HG03558 (cell line): ENCODE results near the gene ARHGEF10L.

Source experiments
- ATAC-seq: cut with Tn5 transposase; IDR thresholded peaks from one replicate; pipeline ENCODE4 v1.9.1; 2021; ENCODE audit warnings: moderate number of reproducible peaks; ENCODE audit not compliant: unreplicated experiment; ENCODE audit errors: extremely low read depth

The ARHGEF10L gene

DNA sequence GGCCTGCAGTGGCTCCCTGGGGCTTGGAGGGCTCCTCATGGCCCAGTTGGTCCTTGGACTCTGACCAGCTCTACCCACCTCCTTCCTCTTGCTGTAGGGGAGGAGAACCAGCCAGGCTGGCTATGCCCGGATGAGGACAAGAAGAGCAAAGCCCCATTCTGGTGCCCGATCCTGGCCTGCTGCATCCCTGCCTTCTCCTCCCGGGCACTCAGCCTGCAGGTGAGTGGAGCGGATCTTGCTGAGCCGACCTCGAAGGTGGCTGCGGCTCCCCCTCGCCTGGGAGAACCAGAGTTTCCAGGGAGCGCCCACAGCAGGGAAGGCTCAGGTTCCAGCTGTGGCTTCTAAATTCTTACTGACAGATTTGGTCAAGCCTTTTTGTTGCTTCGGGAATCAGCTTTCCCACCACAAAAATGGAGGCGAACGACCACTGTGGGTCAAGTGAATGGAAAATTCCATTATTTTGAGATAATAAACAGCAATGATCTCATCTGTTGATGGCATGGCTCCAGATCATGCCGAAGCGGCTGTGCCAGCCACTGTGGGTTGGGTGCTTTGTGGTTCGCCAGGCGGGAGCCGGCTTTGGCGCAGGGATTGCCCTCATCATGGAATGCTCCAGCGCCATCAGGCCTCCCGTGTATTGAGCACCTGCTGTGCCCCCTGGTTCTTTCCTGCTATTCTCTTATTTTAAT, 109.1 kb downstream of the ARHGEF10L start:
- ATAC-seq = no peak

DNA sequence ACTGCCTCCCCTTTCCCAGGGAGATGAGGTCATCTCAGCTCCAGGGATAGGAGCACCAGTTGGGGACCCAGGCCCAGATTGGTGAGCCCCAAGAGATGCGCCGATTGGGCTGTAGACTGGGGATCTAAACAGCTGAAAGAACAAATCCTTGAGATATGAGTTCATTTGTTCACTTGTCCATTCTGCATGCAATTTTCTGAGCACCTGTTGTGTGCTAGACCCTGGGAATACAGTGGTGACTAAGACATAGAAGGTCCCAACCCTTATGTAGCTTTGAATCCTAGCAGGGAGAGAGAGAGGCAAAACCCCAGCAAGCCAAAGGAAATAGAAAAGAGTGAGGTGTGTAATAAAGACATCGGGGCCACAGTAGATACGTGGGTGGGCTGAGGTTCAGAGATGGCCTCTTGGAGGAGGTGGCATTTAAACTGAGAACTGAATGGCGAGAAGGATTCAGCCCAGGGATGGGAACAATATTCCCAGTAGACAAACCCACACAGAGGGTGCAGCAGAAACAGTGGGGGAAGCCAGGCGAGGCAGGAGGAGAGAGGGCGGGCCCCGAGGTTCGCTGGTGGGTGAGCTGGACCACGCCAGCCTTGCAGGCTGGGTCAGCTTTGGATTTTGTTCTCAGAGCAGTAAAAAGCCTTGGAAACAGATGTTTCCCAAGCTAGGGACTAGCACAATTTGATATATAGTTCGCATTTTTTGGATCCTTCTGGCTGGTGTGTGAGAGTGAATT, 110.0 kb downstream of the ARHGEF10L start:
- ATAC-seq = no peak

GRCh38 chr1:17653276-17653675, 113.8 kb downstream of the ARHGEF10L start:
- ATAC-seq = no peak

DNA sequence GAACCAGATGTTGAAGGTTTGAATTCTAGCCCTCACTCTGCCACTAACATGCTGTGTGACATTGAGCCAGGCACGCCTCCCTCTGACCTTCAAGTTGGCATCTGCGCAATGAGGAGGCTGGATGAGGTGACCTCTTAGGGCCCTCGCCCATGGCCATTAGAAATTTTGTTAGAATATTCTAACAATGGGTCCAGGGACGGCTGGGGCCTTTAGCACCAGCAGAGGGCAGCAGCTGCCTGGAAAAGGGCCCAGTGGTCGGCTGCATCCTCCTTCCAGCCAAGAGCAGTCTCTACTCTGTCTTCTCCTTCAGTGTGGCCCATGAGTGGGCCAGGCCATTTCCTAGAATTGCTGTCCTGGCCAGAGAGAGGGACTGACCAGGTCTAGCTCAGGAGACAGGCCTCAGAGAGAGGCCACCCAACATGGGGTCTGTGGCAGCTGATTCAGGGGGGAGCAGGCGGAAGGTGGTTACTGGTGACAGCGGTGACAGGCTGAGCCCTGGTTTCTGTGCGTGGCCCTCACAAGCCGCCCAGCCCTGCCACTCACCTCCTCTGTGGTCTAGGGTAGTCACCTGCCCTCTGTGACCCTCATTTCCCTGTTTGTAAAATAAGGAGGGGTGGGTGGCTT, 114.3 kb downstream of the ARHGEF10L start:
- ATAC-seq = no peak

- no peak for ATAC-seq
Observed at GRCh38 chr1:17654519-17654918, 115.0 kb downstream of the ARHGEF10L start.

DNA sequence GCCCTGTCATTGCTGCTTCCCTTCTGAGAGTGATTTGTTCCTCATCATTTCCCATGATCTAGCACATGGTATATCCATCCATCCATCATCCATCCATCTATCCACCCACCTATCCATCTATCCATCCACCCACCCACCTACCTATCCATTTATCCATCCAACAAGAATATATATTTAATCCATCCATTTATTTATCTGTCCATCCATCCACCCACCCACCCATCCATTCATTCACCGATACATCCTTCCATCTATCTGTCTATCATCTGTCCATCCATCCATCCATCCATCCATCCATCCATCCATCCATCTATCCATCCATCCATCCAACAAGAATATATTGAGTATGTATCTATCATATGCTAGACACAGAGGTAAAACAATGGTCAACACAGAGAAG, 115.7 kb downstream of the ARHGEF10L start:
- no peak for ATAC-seq

DNA sequence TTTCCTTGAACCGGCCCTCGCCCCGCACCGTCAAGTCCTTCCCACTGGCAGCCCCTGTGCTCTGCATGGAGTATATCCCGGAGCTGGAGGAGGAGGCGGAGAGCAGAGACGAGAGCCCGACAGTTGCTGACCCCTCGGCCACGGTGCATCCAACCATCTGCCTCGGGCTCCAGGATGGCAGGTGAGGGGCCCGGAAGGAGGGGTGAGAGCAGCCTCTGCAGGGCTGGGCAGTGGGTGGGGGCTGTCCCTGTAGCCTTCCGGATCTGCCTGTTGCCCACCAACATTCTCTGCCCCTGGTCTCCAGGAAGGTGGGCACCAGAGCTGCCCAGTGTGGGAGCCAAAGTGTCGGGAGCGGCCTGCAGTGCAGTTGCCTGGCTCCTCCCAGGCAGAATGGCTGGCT, 116.4 kb downstream of the ARHGEF10L start:
- ATAC-seq = no peak

- no peak for ATAC-seq
Observed at GRCh38 chr1:17657436-17657835, 117.9 kb downstream of the ARHGEF10L start.

- ATAC-seq = no peak
Observed at GRCh38 chr1:17658837-17659236, 119.3 kb downstream of the ARHGEF10L start.

GRCh38 chr1:17661546-17662157, 122.2 kb downstream of the ARHGEF10L start:
- ATAC-seq = no peak

- ATAC-seq = no peak
Observed at GRCh38 chr1:17662296-17662695, 122.8 kb downstream of the ARHGEF10L start.

DNA sequence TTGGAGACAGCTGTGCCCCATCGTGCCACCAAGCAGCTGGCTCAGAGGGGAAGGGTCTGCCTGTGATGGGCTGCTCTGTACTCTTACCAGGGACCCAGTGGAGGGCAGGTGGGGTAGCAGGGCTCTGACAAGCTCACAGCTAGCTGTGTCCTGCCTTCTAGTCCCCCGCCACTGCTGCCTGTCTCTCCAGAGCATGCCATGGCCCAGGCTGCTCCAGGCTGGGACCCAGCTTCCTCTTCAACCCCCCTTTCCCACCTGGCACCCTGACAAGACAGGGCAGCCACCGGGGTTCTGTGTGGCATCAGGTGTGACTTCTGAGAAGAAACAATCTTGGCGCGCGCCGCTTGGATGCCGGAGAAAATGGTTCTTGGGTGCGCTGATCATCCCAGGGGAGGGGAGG, 123.3 kb downstream of the ARHGEF10L start:
- ATAC-seq = no peak

DNA sequence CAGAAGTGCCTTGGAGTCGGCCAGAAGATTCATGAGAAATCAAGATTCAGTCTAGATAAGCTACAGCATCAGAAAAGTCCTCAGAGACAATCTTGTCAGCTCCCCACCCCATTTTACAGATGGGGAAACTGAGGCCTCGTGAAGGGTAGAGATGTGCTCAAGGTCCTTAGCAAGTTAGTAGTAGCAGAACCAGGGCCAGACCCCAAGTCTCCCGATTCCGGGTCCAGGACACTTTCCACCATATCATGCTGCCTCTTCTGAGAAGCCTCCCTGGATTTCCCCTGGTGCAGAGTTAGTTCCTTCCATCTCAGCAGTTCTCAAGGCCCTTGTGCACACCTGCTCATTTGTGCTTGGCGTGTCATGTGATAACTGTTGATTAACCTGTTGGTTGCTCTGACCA, 124.1 kb downstream of the ARHGEF10L start:
- no peak for ATAC-seq

GRCh38 chr1:17664322-17664721, 124.8 kb downstream of the ARHGEF10L start:
- no peak for ATAC-seq

DNA sequence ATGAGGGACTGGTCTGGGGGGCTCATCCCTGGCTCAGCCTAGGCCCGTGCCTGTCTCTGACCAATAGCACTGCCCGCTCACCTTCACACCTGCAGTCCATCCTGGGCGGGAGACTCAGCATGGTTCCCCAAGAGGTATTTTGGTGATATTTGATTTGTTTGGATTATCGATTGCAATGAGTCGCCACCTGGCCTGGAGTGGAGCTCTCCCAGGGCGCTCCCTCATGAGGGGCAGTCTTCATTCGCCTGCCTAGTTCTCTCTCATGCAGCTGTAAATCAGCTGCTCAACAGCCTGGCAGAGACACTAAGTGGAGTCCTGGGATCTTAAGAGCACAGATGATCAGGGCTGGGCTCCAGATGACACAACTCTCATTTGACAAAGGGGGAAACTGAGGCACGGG, 125.6 kb downstream of the ARHGEF10L start:
- no peak for ATAC-seq

DNA sequence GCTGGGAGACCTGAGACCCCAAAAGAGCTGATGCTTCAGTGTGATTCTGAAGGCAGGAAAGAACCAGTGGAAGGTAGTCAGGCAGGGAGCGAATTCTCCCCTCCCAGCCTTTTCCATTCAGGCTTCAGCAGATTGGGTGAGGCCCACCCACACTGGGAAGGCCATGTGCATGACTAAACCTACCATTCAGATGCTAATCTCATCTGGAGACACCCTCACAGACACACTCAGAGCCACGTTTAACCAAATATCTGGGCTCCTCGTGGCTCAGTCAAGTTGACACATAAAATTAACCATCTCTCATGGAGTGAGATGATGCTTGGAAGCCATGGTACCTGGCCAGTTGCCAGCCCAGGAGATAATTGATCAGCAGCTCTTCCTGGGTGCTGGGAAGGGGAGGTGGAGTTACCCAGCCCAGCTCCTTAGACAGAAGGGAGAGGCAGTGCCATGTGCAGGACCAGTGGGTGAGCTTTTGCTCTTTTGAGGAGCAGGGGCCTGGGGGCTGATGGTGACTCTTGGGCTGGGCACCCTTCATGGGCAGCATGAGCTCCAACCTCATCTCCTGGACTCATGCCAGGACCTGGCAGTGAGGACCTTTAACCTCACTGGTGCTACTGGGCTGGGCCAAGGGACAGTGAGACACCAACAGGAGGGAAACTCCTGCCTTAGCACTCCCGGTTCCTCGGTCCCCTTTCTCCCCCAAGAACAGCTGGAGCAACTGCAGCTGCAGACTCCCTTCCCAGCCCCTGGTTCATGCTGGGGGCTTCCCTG, 126.6 kb downstream of the ARHGEF10L start:
- no peak for ATAC-seq

DNA sequence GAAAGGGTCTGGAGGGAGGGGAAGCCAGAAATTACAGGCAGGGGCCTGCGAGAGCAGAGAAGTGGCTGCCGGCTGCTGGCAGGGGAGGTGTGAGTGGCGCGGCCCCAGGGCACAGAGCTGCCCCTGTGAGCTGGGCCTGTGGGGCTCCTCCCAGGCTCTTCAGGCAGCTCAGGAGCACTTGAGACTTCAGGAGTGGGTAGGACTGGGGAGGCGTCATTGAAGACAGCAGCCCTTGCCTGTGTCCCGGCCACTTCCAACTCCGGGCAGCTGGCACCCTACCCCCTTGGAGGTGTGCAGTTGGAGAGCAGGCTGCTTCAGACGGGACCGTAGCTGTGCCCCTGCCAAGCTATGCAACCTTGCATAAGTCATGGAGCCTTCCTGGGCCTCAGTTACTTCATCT, 128.1 kb downstream of the ARHGEF10L start:
- no peak for ATAC-seq

DNA sequence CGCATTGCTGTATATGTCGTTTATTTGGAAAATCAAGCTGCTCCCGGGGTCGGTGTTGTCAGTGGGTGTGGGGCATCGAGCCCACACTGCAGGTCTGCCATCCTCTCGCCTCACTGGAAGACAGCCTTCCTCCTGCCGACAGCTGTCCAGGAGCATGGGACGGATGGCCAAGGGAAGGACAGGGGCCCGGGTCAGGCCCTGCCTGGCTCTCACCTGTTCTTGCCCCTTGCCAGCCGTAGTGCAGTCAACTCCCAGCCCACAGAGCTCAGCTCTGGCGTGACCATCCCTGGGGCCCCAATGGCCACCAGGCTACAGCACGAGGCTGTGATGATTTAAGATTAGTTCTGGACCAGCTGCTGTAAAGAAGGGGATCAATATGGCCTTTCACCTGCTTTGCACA, 128.7 kb downstream of the ARHGEF10L start:
- ATAC-seq = no peak

- no peak for ATAC-seq
Observed at GRCh38 chr1:17668624-17669175, 129.2 kb downstream of the ARHGEF10L start.

GRCh38 chr1:17669305-17669704, 129.8 kb downstream of the ARHGEF10L start:
- no peak for ATAC-seq
